Keratinocyte (primary cell): ENCODE data around the gene MROH2A.

Experiments used
- CTCF ChIP-seq, 3 experiments: IDR thresholded peaks in 1 of 3; conservative IDR thresholded peaks in 1 of 3; optimal IDR thresholded peaks in 1 of 3; 2 replicates in 2 of 3; 3 replicates in 1 of 3; pipeline versions ENCODE3 to v1.5.1; 2011; ENCODE audit warnings: low read length in 3 of 3, mild to moderate bottlenecking in 3 of 3, moderate library complexity in 2 of 3, control low read depth in 1 of 3, inconsistent platforms in 1 of 3; ENCODE audit not compliant: insufficient read depth in 2 of 3; ENCODE audit errors: extremely low read depth in 1 of 3
- EZH2 ChIP-seq: IDR thresholded peaks from one replicate; pipeline ENCODE4 v1.6.1; 2012; ENCODE audit warnings: inconsistent platforms, mild to moderate bottlenecking, low read length, moderate library complexity

GRCh38 chr2:233829193-233830110 lies 51.3 kb downstream of the MROH2A start:
- no peak for TF ChIP-seq CTCF (optimal IDR thresholded peaks at IDR 0.05 in 1 of 3, IDR thresholded peaks at IDR 0.05 in 1 of 3, conservative IDR thresholded peaks at IDR 0.05 in 1 of 3; ENCODE audit: extremely low read depth in 1 of 3, insufficient read depth in 2 of 3, low read length in 3 of 3)
- no peak for TF ChIP-seq EZH2
